ENCODE measurements around the gene FIGNL2.

Gene FIGNL2

GRCh38 chr12:51829011-51829481 is 19.5 kb downstream of the FIGNL2 start:
- ChIA-PET CTCF (interaction anchor here (0.6 to 6.5 kb wide), 9 partner anchors 9 to 406 kb away, joined by 3 to 62 read pairs (median 4); a partner anchor contains a TSS), POLR2A (interaction anchor here (1.1 to 1.3 kb wide), 2 partner anchors 9 to 45 kb away, joined by 3 to 5 read pairs; no protein-coding TSS in a partner anchor)
- Histone ChIP-seq H3K27ac (ENCODE audit: insufficient read depth in 1 of 2, low read depth in 1 of 2, low read length in 2 of 2, poor library complexity in 1 of 2, severe bottlenecking in 2 of 2) (no peak overlapping the region), H3K9me3 (ENCODE audit: control extremely low read depth in 1 of 5, control insufficient read depth in 4 of 5, insufficient read depth in 2 of 5, low read depth in 1 of 5, low read length in 4 of 5) (no peaks in the 10 kb centered on the region), H3K36me3 (ENCODE audit: control insufficient read depth in 4 of 4, insufficient read depth in 4 of 4, low read length in 3 of 4) (no peaks in the 10 kb centered on the region), H3K27me3 (replicated peaks in 2 of 5; ENCODE audit: control insufficient read depth in 4 of 5, insufficient read depth in 5 of 5, low read length in 4 of 5) (no peaks in the 10 kb centered on the region), H3K4me1 (ENCODE audit: control extremely low read depth in 1 of 4, control insufficient read depth in 4 of 4, insufficient read depth in 4 of 4, low read length in 3 of 4) (peaks cover 13 to 66% (median 60%) of the 10 kb centered on the region in 4 experiments), H3K4me3 (ENCODE audit: control insufficient read depth in 1 of 7, extremely low read depth in 1 of 7, insufficient read depth in 4 of 7, low read depth in 2 of 7, low read length in 6 of 7) (no peak overlapping the region)
- WGBS (ENCODE audit: insufficient coverage): 97% methylated on average over 4 of the region's 5 CpGs
- no peak for DNase-seq

GRCh38 chr12:51827925-51828818 is 20.3 kb downstream of the FIGNL2 start:
- H3K4me1 ChIP-seq (ENCODE audit: control extremely low read depth in 1 of 4, control insufficient read depth in 4 of 4, insufficient read depth in 4 of 4, low read length in 3 of 4): peaks cover 11 to 60% (median 53%) of the 10 kb centered on the region in 4 experiments
- H3K36me3 ChIP-seq (ENCODE audit: control insufficient read depth in 4 of 4, insufficient read depth in 4 of 4, low read length in 3 of 4): no peaks in the 10 kb centered on the region
- peak overlapping the region in 4 of 7 experiments; percentile 7 to 43 (median 33) for H3K4me3 ChIP-seq (ENCODE audit: control insufficient read depth in 1 of 7, extremely low read depth in 1 of 7, insufficient read depth in 4 of 7, low read depth in 2 of 7, low read length in 6 of 7)
- no peaks in the 10 kb centered on the region for H3K27me3 ChIP-seq (replicated peaks in 2 of 5; ENCODE audit: control insufficient read depth in 4 of 5, insufficient read depth in 5 of 5, low read length in 4 of 5)
- ChIA-PET POLR2A (interaction anchor here (1.1 kb wide), 1 partner anchor 46 kb away, joined by 3 read pairs; no protein-coding TSS in a partner anchor), CTCF (interaction anchor here (1.0 to 6.5 kb wide), 7 partner anchors 8 to 153 kb away, joined by 3 to 62 read pairs (median 4); a partner anchor contains a TSS)
- H3K9me3 ChIP-seq (ENCODE audit: control extremely low read depth in 1 of 5, control insufficient read depth in 4 of 5, insufficient read depth in 2 of 5, low read depth in 1 of 5, low read length in 4 of 5): no peaks in the 10 kb centered on the region
- DNase-seq: peak; percentile 40 to 85 (median 79)
- WGBS (ENCODE audit: insufficient coverage): 5% methylated on average over 9 of the region's 11 CpGs
- no peak overlapping the region for H3K27ac ChIP-seq (ENCODE audit: insufficient read depth in 1 of 2, low read depth in 1 of 2, low read length in 2 of 2, poor library complexity in 1 of 2, severe bottlenecking in 2 of 2)

GRCh38 chr12:51826881-51827280 is 21.6 kb downstream of the FIGNL2 start:
- no peaks in the 10 kb centered on the region for H3K9me3 ChIP-seq (ENCODE audit: control extremely low read depth in 1 of 5, control insufficient read depth in 4 of 5, insufficient read depth in 2 of 5, low read depth in 1 of 5, low read length in 4 of 5)
- DNase-seq: no peak
- H3K27me3 ChIP-seq (replicated peaks in 2 of 5; ENCODE audit: control insufficient read depth in 4 of 5, insufficient read depth in 5 of 5, low read length in 4 of 5): no peaks in the 10 kb centered on the region
- WGBS (ENCODE audit: insufficient coverage): 93% methylated on average over 3 of the region's 4 CpGs
- H3K27ac ChIP-seq (ENCODE audit: insufficient read depth in 1 of 2, low read depth in 1 of 2, low read length in 2 of 2, poor library complexity in 1 of 2, severe bottlenecking in 2 of 2): no peak overlapping the region
- POLR2A ChIA-PET: interaction anchor here (0.6 kb wide), 1 partner anchor 20 kb away, joined by 5 read pairs; no protein-coding TSS in a partner anchor
- peaks cover 4 to 56% (median 46%) of the 10 kb centered on the region in 4 experiments for H3K4me1 ChIP-seq (ENCODE audit: control extremely low read depth in 1 of 4, control insufficient read depth in 4 of 4, insufficient read depth in 4 of 4, low read length in 3 of 4)
- H3K4me3 ChIP-seq (ENCODE audit: control insufficient read depth in 1 of 7, extremely low read depth in 1 of 7, insufficient read depth in 4 of 7, low read depth in 2 of 7, low read length in 6 of 7): no peak overlapping the region
- no peaks in the 10 kb centered on the region for H3K36me3 ChIP-seq (ENCODE audit: control insufficient read depth in 4 of 4, insufficient read depth in 4 of 4, low read length in 3 of 4)
- CTCF ChIA-PET: interaction anchor here (1.0 to 6.5 kb wide), 3 partner anchors 41 to 49 kb away, joined by 3 to 62 read pairs (median 33); no protein-coding TSS in a partner anchor

GRCh38 chr12:51825216-51825615 is 23.3 kb downstream of the FIGNL2 start:
- ChIA-PET POLR2A (no interaction called here), CTCF (interaction anchor here (0.6 to 3.5 kb wide), 11 partner anchors 7 to 836 kb away, joined by 3 to 33 read pairs (median 9); no protein-coding TSS in a partner anchor)
- no peaks in the 10 kb centered on the region for H3K27me3 ChIP-seq (replicated peaks in 2 of 5; ENCODE audit: control insufficient read depth in 4 of 5, insufficient read depth in 5 of 5, low read length in 4 of 5)
- H3K36me3 ChIP-seq (ENCODE audit: control insufficient read depth in 4 of 4, insufficient read depth in 4 of 4, low read length in 3 of 4): no peaks in the 10 kb centered on the region
- H3K27ac ChIP-seq (ENCODE audit: insufficient read depth in 1 of 2, low read depth in 1 of 2, low read length in 2 of 2, poor library complexity in 1 of 2, severe bottlenecking in 2 of 2): no peak overlapping the region
- WGBS (ENCODE audit: insufficient coverage): 100% methylated on average over 1 of the region's 5 CpGs
- H3K9me3 ChIP-seq (ENCODE audit: control extremely low read depth in 1 of 5, control insufficient read depth in 4 of 5, insufficient read depth in 2 of 5, low read depth in 1 of 5, low read length in 4 of 5): no peaks in the 10 kb centered on the region
- peaks cover 4 to 50% (median 42%) of the 10 kb centered on the region in 4 experiments for H3K4me1 ChIP-seq (ENCODE audit: control extremely low read depth in 1 of 4, control insufficient read depth in 4 of 4, insufficient read depth in 4 of 4, low read length in 3 of 4)
- no peak for DNase-seq
- no peak overlapping the region for H3K4me3 ChIP-seq (ENCODE audit: control insufficient read depth in 1 of 7, extremely low read depth in 1 of 7, insufficient read depth in 4 of 7, low read depth in 2 of 7, low read length in 6 of 7)

GRCh38 chr12:51823875-51824565 is 24.5 kb downstream of the FIGNL2 start:
- Histone ChIP-seq H3K27ac (ENCODE audit: insufficient read depth in 1 of 2, low read depth in 1 of 2, low read length in 2 of 2, poor library complexity in 1 of 2, severe bottlenecking in 2 of 2) (no peak overlapping the region), H3K27me3 (replicated peaks in 2 of 5; ENCODE audit: control insufficient read depth in 4 of 5, insufficient read depth in 5 of 5, low read length in 4 of 5) (no peaks in the 10 kb centered on the region), H3K4me1 (ENCODE audit: control extremely low read depth in 1 of 4, control insufficient read depth in 4 of 4, insufficient read depth in 4 of 4, low read length in 3 of 4) (peaks cover 4 to 50% (median 49%) of the 10 kb centered on the region in 4 experiments), H3K36me3 (ENCODE audit: control insufficient read depth in 4 of 4, insufficient read depth in 4 of 4, low read length in 3 of 4) (no peaks in the 10 kb centered on the region), H3K4me3 (ENCODE audit: control insufficient read depth in 1 of 7, extremely low read depth in 1 of 7, insufficient read depth in 4 of 7, low read depth in 2 of 7, low read length in 6 of 7) (no peak overlapping the region), H3K9me3 (ENCODE audit: control extremely low read depth in 1 of 5, control insufficient read depth in 4 of 5, insufficient read depth in 2 of 5, low read depth in 1 of 5, low read length in 4 of 5) (no peaks in the 10 kb centered on the region)
- WGBS (ENCODE audit: insufficient coverage): 26% methylated on average over 6 of the region's 6 CpGs
- ChIA-PET POLR2A (no interaction called here), CTCF (interaction anchor here (0.7 to 3.5 kb wide), 27 partner anchors 8 to 520 kb away, joined by 3 to 33 read pairs (median 4); no protein-coding TSS in a partner anchor)
- peak; percentile 61 to 70 (median 66) for DNase-seq

- Histone ChIP-seq H3K4me3 (ENCODE audit: control insufficient read depth in 1 of 7, extremely low read depth in 1 of 7, insufficient read depth in 4 of 7, low read depth in 2 of 7, low read length in 6 of 7) (no peak overlapping the region), H3K4me1 (ENCODE audit: control extremely low read depth in 1 of 4, control insufficient read depth in 4 of 4, insufficient read depth in 4 of 4, low read length in 3 of 4) (peaks cover 4 to 39% (median 38%) of the 10 kb centered on the region in 4 experiments), H3K27me3 (replicated peaks in 2 of 5; ENCODE audit: control insufficient read depth in 4 of 5, insufficient read depth in 5 of 5, low read length in 4 of 5) (no peaks in the 10 kb centered on the region), H3K36me3 (ENCODE audit: control insufficient read depth in 4 of 4, insufficient read depth in 4 of 4, low read length in 3 of 4) (no peaks in the 10 kb centered on the region), H3K9me3 (ENCODE audit: control extremely low read depth in 1 of 5, control insufficient read depth in 4 of 5, insufficient read depth in 2 of 5, low read depth in 1 of 5, low read length in 4 of 5) (no peaks in the 10 kb centered on the region), H3K27ac (ENCODE audit: insufficient read depth in 1 of 2, low read depth in 1 of 2, low read length in 2 of 2, poor library complexity in 1 of 2, severe bottlenecking in 2 of 2) (no peak overlapping the region)
- 75% methylated on average over 2 of the region's 4 CpGs for WGBS (ENCODE audit: insufficient coverage)
- CTCF ChIA-PET: interaction anchor here (0.6 to 2.8 kb wide), 11 partner anchors 9 to 519 kb away, joined by 3 to 23 read pairs (median 5); no protein-coding TSS in a partner anchor
- no peak for DNase-seq
- POLR2A ChIA-PET: no interaction called here
These were observed 25.6 kb downstream of the FIGNL2 start for GRCh38 chr12:51822956-51823355.
